Measurements from ENCODE around the gene DLGAP4. TPM values are rescaled to one million over a fixed set of nuclear protein-coding genes. Genes with fewer than 3 reads are reported as not detected.

Gene DLGAP4
- total and polyA plus RNA-seq, 5 experiments from 2014 or later, result 9.3 to 35.0 (median 16.6) TPM

DNA sequence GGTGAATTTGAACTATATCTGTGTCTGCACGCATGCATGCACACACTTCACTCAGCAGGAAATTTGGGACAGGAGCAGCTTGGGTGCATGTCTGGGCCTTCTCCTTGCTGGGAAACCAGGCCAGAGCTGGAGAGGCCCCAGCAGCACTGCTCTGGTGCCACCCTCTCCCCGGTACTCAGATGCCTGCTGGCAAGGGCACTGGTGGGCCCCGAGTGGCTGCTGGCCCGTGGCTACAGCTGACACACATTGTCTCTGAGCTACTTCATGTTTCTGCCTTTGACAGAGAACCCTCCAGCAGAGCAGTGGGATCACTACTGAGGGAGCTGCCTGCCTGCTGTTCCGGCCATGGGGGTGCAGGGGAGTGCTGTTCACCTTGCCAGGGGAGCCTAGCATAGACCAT is 37.5 kb downstream of the DLGAP4 start:
- DNase-seq, result no peak
- Mint-ChIP-seq H3K36me3 (no peaks in the 10 kb centered on the region), H3K27ac (no peak overlapping the region), H3K27me3 (peaks cover 1 to 31% (median 6%) of the 10 kb centered on the region in 5 donors), H3K9me3 (no peaks in the 10 kb centered on the region), H3K4me1 (peaks cover 0 to 2% (median 0%) of the 10 kb centered on the region in 4 donors), H3K4me3 (no peak overlapping the region)
- no peak for ATAC-seq
- POLR2A ChIA-PET, result no interaction called here

DNA sequence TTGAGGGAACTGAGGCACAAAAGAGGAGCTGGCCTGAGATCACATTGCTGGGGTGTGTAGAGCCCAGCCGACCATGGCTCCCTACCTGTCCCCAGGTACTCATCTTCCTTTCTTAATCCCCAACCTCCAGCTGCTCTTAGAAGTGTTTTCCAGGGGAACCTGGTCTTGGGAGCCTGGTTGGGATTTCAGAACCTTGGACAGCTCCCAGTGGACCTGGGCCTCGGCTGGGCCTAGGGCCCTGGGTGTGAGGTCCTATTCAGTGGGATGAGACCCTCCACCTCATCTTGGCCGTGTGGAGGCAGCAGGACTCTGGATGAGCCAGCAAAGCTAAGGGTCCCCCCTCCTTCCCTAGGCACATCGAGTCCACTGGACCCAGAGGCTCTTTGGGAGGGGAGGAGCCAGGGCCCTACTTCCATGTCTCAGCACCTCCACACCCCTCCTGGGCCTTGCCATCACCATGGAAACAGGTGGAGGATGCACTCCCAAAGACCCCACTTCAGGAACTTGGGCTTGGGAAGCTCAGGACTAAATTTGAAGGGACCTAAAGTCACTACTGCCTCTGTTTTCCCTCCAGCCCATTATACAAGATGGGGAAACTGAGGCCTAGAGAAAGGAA is 38.5 kb downstream of the DLGAP4 start:
- ATAC-seq, result no peak

DNA sequence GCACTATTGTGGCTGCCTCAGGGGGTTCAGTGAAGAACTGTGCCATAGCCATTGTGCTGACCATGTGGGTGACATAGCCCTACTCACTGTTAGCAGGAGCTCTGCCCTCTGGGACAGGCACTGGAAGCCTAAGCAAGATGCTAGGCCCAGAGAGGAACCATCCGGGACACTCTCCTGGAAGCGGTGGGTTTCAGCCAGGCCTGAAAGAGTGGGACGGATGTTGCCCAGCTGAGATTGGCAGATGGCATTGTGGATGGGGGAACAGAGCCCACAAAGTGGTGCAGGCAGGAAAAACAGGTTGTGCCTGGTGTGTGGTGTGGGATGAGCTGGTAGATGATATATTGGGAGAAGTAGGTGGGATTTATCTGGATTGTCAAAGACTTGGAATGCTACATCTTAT is 40.1 kb downstream of the DLGAP4 start:
- peaks cover 0 to 2% (median 0%) of the 10 kb centered on the region in 4 donors for H3K4me1 Mint-ChIP-seq
- H3K27ac Mint-ChIP-seq, result no peak overlapping the region
- no peaks in the 10 kb centered on the region for H3K36me3 Mint-ChIP-seq
- H3K9me3 Mint-ChIP-seq, result no peaks in the 10 kb centered on the region
- H3K4me3 Mint-ChIP-seq, result no peak overlapping the region
- no peak for ATAC-seq
- H3K27me3 Mint-ChIP-seq, result peaks cover 0 to 22% (median 2%) of the 10 kb centered on the region in 5 donors
- POLR2A ChIA-PET, result no interaction called here
- no peak for DNase-seq

More for the DNA sequence above, 38.5 kb downstream of the DLGAP4 start:
- Mint-ChIP-seq H3K4me3 (no peak overlapping the region), H3K9me3 (no peaks in the 10 kb centered on the region), H3K36me3 (no peaks in the 10 kb centered on the region), H3K27ac (no peak overlapping the region), H3K4me1 (peaks cover 0 to 2% (median 0%) of the 10 kb centered on the region in 4 donors), H3K27me3 (peaks cover 0 to 27% (median 3%) of the 10 kb centered on the region in 5 donors)
- DNase-seq, result peak in 2 of 10 donors; percentile 2 to 3
- POLR2A ChIA-PET, result no interaction called here

DNA sequence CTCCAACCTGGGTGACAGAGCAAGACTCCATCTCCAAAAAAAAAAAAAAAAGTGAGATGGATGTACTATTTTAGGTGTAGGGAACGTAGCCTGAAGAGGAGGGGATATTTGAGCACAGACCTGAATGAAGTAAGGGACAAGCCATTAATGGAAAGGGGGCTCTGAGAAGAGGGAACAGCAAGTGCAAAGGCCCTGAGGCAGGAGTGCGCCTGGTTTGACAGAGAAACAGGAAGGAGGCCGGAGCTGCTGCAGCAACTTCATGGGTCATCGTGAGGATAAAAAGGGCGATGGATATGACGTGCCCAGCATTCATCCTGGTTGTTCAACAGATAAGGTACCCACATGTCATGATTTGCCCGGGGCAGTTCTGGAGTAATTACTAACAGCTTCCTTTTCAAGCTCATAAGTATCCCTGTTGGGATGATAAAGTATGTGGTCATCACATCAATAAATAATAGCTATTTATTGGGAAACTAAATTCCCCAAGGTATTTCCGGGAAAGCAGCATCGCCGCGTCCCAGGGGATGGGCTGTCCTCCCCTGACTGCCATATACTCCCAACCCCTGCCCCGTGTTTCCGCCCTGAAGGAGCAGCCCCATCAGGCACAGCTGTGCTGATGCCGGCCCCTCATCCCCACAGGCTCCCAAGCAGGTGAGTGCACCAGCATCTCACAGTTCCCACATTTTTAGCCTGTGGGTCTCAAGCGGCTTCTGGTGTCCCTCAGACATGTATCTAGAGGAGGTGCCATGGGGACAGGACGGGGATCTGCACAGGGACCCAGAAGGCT is 43.4 kb downstream of the DLGAP4 start:
- Mint-ChIP-seq H3K9me3 (no peaks in the 10 kb centered on the region), H3K4me3 (no peak overlapping the region), H3K27ac (peak overlapping the region in 1 of 10 donors; percentile 15), H3K4me1 (no peaks in the 10 kb centered on the region), H3K27me3 (peaks cover 0 to 24% (median 10%) of the 10 kb centered on the region in 5 donors), H3K36me3 (no peaks in the 10 kb centered on the region)
- no peak for DNase-seq
- ATAC-seq, result no peak
- POLR2A ChIA-PET, result no interaction called here

DNA sequence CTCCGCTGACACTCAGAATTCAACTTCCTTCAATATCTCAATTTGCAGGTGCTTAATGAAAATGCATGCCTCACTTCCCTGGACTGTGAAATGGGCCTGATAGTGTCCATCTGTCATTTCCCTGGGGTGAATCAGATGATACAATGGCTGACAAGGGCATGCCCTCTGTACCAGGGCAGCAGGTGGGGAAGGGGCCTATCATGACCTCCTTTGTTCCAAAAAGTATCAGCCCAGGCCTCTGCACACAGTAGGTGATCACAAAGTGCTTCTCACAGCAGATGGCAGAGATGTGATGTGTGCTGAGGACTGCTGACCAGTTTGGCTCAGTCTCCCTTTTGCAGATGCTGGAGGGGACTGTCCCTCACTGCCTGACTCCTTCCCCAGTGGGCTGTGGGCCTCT is 44.3 kb downstream of the DLGAP4 start:
- ATAC-seq (no peak), DNase-seq (no peak)
- Mint-ChIP-seq H3K4me3 (no peak overlapping the region), H3K27me3 (peaks cover 0 to 24% (median 10%) of the 10 kb centered on the region in 5 donors), H3K9me3 (no peaks in the 10 kb centered on the region), H3K4me1 (no peaks in the 10 kb centered on the region), H3K36me3 (no peaks in the 10 kb centered on the region), H3K27ac (no peak overlapping the region)
- POLR2A ChIA-PET, result no interaction called here

DNA sequence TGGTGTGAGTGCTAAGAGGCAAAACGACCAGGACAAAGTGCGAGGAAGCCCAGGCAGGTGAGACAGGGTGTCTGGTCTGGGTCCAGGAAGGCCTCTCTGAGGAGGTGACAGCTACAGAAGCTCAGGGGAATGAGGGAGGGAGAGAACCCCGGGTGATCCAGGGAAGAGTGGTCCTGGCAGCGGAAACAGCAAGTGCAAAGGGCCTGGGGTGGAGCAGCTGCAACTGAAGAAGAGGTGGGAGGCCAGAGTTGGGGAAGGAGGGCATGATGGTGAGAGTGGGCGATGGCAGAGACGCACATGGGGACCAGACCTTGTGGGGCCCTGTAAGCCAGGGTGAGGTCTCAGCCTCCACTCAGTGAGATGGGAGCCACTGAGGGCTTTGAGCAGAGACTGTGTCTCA is 45.8 kb downstream of the DLGAP4 start:
- H3K4me1 Mint-ChIP-seq, result no peaks in the 10 kb centered on the region
- no peak overlapping the region for H3K27ac Mint-ChIP-seq
- H3K36me3 Mint-ChIP-seq, result no peaks in the 10 kb centered on the region
- no peak for DNase-seq
- peaks cover 0 to 2% (median 0%) of the 10 kb centered on the region in 9 donors for H3K9me3 Mint-ChIP-seq
- H3K27me3 Mint-ChIP-seq, result peaks cover 2 to 18% (median 14%) of the 10 kb centered on the region in 5 donors
- no peak for ATAC-seq
- H3K4me3 Mint-ChIP-seq, result no peak overlapping the region
- POLR2A ChIA-PET, result no interaction called here

DNA sequence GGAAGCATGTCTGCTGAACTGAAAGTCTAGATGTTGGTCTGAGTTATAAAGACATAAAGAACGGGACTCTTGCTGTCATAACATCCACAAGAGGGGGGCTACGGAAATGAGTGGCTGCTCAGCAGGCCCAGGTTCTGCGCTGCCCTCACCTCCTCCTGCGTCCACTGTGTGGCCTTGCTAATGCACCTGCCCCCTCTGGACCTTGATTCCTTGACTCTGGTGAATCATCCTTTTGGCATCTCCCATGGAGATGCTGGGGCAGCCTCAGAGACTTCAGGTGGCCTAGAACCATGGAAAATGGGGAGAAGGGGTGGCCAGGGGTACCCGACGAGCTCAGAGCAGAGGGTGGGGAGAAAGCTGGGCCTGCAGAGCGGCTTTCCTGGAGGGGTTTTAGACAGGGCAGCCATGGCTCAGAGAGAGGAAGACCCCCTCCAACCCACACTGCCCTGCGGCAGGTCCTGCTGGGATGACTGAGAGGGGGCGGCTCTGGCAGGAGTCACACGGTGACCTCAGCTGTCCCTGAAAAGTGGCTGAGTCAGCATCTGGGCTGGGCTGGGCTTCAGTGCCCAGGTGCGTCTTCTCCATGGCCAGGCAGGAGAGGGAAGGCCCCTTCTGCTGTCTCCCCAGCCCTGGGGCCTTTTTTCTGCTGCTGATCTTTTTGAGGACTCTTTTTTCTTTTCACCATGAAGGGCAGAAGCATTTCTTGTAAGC is 46.9 kb downstream of the DLGAP4 start:
- H3K4me1 Mint-ChIP-seq, result no peaks in the 10 kb centered on the region
- ATAC-seq, result no peak
- peak overlapping the region in 1 of 10 donors; percentile 42 for H3K27ac Mint-ChIP-seq

DNA sequence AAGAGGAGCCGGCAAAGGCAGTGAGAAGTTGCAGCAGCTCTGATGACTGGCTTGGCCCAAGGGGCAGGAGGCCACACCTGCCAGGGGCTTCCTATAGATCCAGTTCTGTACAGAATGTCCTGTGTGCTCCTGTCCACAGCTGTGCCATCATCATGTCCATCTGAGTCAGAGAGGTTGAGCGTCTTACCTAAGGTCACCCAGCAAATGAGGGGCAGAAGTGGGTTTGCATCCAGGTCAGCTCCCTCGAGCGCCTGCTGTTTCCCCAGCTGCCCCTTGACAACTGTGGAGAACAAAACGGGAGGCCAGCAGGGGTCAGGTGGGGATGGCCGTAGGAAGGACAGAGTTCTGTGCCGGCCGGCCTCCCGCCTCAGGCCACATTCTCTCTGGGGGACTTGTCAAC is 47.6 kb downstream of the DLGAP4 start:
- H3K36me3 Mint-ChIP-seq, result no peaks in the 10 kb centered on the region
- ATAC-seq (no peak), DNase-seq (no peak)
- H3K9me3 Mint-ChIP-seq, result peaks cover 0 to 2% (median 0%) of the 10 kb centered on the region in 9 donors
- POLR2A ChIA-PET, result no interaction called here
- H3K27me3 Mint-ChIP-seq, result peaks cover 5 to 31% (median 22%) of the 10 kb centered on the region in 5 donors
- no peak overlapping the region for H3K4me3 Mint-ChIP-seq
- H3K4me1 Mint-ChIP-seq, result no peaks in the 10 kb centered on the region
- no peak overlapping the region for H3K27ac Mint-ChIP-seq

More for the DNA sequence above, 46.9 kb downstream of the DLGAP4 start:
- peaks cover 0 to 2% (median 0%) of the 10 kb centered on the region in 9 donors for H3K9me3 Mint-ChIP-seq
- H3K4me3 Mint-ChIP-seq, result no peak overlapping the region
- DNase-seq, result no peak
- POLR2A ChIA-PET, result no interaction called here
- peaks cover 5 to 29% (median 18%) of the 10 kb centered on the region in 5 donors for H3K27me3 Mint-ChIP-seq
- H3K36me3 Mint-ChIP-seq, result no peaks in the 10 kb centered on the region

DNA sequence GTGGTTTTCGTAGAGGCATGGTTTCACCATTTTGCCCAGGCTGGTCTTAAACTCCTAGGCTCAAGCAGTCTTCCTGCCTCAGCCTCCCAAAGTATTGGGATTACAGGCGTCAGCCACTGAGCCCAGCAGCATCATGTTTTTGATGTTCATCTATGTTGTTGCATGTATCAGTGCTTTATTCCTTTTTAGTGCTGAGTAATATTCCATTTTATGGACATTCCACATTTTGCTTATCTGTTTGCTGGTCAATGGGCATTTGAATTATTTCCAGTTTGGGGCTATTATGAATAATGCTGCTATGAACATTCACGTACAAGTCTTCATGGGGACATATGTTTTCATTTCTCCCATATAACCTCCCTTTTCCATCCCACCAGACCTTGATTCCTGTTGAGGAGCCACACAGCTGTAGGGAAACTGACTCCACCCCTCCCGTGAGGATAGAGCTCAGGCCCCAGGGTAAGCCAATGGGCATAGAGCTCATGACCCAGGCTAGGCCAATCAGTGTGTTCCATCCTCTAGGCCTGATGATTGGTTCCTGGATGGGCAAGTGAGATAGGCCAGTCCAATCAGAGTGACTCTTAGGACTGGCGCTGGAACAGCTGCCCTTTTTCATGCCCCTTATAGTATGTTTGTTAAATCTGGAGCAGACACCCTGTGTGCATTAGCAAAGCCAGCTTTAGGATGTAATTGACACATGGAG is 49.5 kb downstream of the DLGAP4 start:
- Mint-ChIP-seq H3K36me3 (no peaks in the 10 kb centered on the region), H3K4me1 (no peaks in the 10 kb centered on the region)

DNA sequence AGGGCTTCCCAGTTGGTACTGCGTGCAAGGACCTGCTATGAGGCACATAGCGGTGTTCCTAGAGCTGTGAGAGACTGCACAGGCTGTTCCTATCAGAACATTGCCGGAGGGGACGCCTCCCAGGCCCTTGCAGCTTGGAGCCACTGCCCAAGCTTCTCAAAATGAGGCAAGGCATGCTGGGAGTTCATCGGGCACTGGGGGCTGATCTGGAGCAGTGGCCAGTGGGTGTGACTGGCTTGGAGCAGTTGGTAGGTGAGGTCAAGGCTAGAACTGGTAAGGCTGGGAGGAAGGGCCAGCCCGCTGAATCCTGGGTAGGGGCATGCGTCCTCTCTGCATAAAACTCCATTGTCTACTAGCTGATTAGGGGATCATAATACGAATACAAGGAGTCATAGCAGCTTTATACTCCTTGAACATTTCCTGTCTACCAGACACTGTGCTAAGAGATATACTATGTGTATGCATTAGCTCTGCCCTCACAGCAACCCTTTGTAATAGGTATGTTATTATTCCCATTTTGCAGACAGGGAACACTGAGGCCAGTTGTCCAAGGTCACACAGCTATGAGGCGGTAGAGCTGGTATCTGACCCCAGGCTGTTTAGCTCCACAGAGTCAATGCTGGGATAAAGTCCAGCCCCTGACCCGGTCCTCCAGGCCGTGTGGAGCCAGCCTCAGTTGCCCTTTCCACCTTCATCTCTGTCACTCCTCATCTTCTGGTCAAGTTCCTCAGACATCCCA is 53.7 kb downstream of the DLGAP4 start:
- Mint-ChIP-seq H3K4me3 (no peak overlapping the region), H3K4me1 (no peaks in the 10 kb centered on the region), H3K36me3 (no peaks in the 10 kb centered on the region), H3K9me3 (peaks cover 0 to 2% (median 0%) of the 10 kb centered on the region in 9 donors), H3K27ac (no peak overlapping the region), H3K27me3 (peaks cover 7 to 16% (median 12%) of the 10 kb centered on the region in 5 donors)
- ATAC-seq (no peak), DNase-seq (no peak)
- POLR2A ChIA-PET, result no interaction called here

More for the DNA sequence above, 49.5 kb downstream of the DLGAP4 start:
- DNase-seq (no peak), ATAC-seq (no peak)
- peaks cover 5 to 31% (median 20%) of the 10 kb centered on the region in 5 donors for H3K27me3 Mint-ChIP-seq
- peaks cover 0 to 2% (median 0%) of the 10 kb centered on the region in 9 donors for H3K9me3 Mint-ChIP-seq
- POLR2A ChIA-PET, result no interaction called here
- H3K4me3 Mint-ChIP-seq, result no peak overlapping the region
- no peak overlapping the region for H3K27ac Mint-ChIP-seq

DNA sequence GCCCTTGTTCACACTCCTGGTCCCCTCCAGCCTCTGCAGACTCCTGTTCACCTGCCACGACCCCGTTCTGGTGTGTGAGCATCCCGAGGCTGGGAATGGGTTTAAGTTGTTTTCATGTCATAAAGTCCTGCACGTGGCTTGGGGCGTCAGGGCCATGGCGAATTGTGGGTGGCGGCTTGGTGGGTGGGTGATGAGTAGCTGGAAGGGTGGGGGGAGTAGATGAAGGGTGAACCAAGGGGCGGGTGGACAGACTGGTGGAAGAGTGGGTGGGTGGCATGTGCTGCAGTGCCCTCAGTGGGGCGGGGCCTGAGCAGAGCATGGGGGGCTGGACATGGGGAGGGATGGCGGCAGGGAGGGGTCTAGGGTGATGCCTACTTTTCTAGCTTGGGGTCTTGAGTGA is 54.3 kb downstream of the DLGAP4 start:
- Mint-ChIP-seq H3K27ac (no peak overlapping the region), H3K4me3 (no peak overlapping the region), H3K9me3 (peaks cover 0 to 2% (median 0%) of the 10 kb centered on the region in 9 donors), H3K4me1 (no peaks in the 10 kb centered on the region), H3K36me3 (no peaks in the 10 kb centered on the region), H3K27me3 (peaks cover 7 to 16% (median 12%) of the 10 kb centered on the region in 5 donors)
- DNase-seq (no peak), ATAC-seq (no peak)
- POLR2A ChIA-PET, result no interaction called here

DNA sequence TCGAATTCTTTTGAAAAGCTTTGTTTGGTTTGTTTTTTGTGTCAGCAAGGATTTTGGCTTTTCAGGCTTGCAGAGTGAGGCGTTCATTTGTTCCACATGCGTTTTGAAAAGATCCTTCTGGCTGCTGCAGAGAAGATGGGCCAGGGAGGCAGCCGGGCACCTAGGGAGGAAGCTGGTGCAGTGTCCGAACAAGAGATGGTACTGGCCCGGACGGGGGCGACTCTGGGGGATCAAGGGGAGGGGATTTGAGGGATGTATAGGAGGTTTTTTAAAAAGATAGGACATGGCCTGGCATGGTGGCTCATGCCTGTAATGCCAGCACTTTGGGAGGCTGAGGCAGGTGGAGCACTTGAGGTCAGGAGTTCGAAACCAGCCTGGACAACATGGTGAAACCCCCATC is 55.3 kb downstream of the DLGAP4 start:
- no peak for ATAC-seq
- Mint-ChIP-seq H3K36me3 (no peaks in the 10 kb centered on the region), H3K4me3 (no peak overlapping the region), H3K27ac (no peak overlapping the region), H3K4me1 (no peaks in the 10 kb centered on the region), H3K27me3 (peaks cover 7 to 16% (median 12%) of the 10 kb centered on the region in 5 donors), H3K9me3 (peaks cover 0 to 2% (median 0%) of the 10 kb centered on the region in 9 donors)
- no peak for DNase-seq
- POLR2A ChIA-PET, result no interaction called here
